ENCODE results near the gene PLAGL2. TPM values are rescaled to one million over a fixed set of nuclear protein-coding genes. Genes with fewer than 3 reads are reported as not detected.

PLAGL2 gene
- total and polyA plus RNA-seq, 10 donors: 2.2 to 16.6 (median 12.1) TPM

- TF ChIP-seq POLR2AphosphoS5 (IDR thresholded peaks at IDR 0.05) (no peak), CTCF (IDR thresholded peaks at IDR 0.05 in 8 of 11, conservative IDR thresholded peaks at IDR 0.05 in 3 of 11) (no peak), POLR2A (IDR thresholded peaks at IDR 0.05) (no peak)
- Histone ChIP-seq H3K4me3 (no peak overlapping the region), H3K4me1 (peaks cover 0 to 5% (median 0%) of the 10 kb centered on the region in 6 donors), H3K36me3 (peaks cover 0 to 100% (median 55%) of the 10 kb centered on the region in 6 donors), H3K27ac (peak overlapping the region in 3 of 8 donors; percentile 10 to 47 (median 19)), H3K27me3 (replicated peaks in 1 of 7) (no peaks in the 10 kb centered on the region), H3K9me3 (no peaks in the 10 kb centered on the region)
- DNase-seq: no peak
- 85 to 93% (median 91%) methylated on average over 13 of the region's 13 CpGs for WGBS, 5 donors
- intact Hi-C loops (cut with DNase I; ENCODE audit: low total_unique reads): no loop called here
These were observed 8.9 kb upstream of the PLAGL2 start for GRCh38 chr20:32216179-32217142.

DNA sequence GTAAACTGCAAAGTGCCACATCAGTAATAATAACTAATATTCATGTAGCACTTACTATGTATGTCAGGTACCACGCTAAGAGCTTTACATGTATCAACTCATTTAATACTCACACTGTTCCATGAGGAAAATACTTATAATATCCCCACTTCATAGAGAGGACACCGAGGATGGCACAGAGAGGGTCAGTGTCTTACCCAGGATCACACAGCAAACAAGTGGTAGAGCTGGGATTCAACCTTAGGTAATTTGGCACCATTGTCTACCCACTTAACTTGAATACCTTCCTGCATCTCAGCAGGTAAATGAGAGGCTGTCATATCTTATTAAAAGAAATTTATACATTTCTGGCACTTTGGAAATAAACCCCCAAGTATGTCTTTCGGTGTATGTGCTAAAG, 8.2 kb upstream of the PLAGL2 start:
- intact Hi-C loops (cut with DNase I; ENCODE audit: low total_unique reads): no loop called here
- peaks cover 0 to 100% (median 55%) of the 10 kb centered on the region in 6 donors for H3K36me3 ChIP-seq
- H3K4me3 ChIP-seq: no peak overlapping the region
- no peak for TF ChIP-seq CTCF (IDR thresholded peaks at IDR 0.05 in 8 of 11, conservative IDR thresholded peaks at IDR 0.05 in 3 of 11)
- TF ChIP-seq POLR2AphosphoS5 (IDR thresholded peaks at IDR 0.05): no peak
- no peak for TF ChIP-seq POLR2A (IDR thresholded peaks at IDR 0.05)
- 92 to 99% (median 97%) methylated on average over 3 of the region's 3 CpGs for WGBS, 5 donors
- no peaks in the 10 kb centered on the region for H3K27me3 ChIP-seq (replicated peaks in 1 of 7)
- H3K4me1 ChIP-seq: peaks cover 0 to 8% (median under 1%) of the 10 kb centered on the region in 6 donors
- DNase-seq: no peak
- no peaks in the 10 kb centered on the region for H3K9me3 ChIP-seq
- peak overlapping the region in 3 of 8 donors; percentile 10 to 47 (median 19) for H3K27ac ChIP-seq

GRCh38 chr20:32215147-32215546, 7.6 kb upstream of the PLAGL2 start:
- no peak for DNase-seq
- H3K27ac ChIP-seq: no peak overlapping the region
- H3K4me3 ChIP-seq: no peak overlapping the region
- 84 to 91% (median 86%) methylated on average over 7 to 8 of the region's 8 CpGs for WGBS, 5 donors
- peaks cover 0 to 100% (median 52%) of the 10 kb centered on the region in 6 donors for H3K36me3 ChIP-seq
- intact Hi-C loops (cut with DNase I; ENCODE audit: low total_unique reads): no loop called here
- peaks cover 0 to 13% (median 1%) of the 10 kb centered on the region in 6 donors for H3K4me1 ChIP-seq
- H3K9me3 ChIP-seq: no peaks in the 10 kb centered on the region
- H3K27me3 ChIP-seq (replicated peaks in 1 of 7): no peaks in the 10 kb centered on the region
- TF ChIP-seq CTCF (IDR thresholded peaks at IDR 0.05 in 8 of 11, conservative IDR thresholded peaks at IDR 0.05 in 3 of 11) (no peak), POLR2AphosphoS5 (IDR thresholded peaks at IDR 0.05) (no peak), POLR2A (IDR thresholded peaks at IDR 0.05) (no peak)

DNA sequence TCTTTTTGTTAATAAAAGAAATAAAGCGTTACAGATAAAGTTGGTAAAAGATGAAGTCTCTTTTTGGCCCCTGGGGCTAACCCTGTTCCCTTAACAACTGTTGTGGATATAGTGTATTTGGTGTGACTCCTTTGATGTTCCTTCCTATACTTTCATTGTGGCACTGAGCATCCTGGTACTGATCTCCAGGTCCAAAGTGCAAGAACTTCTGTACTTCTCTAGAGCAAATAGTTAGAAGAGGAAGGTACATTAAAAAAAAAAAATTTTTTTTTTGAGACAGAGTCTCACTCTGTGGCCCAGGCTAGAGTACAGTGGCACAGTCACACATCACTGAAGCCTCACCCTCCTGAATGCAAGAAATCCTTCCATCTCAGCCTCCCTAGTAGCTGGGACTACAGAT, 6.3 kb upstream of the PLAGL2 start:
- TF ChIP-seq POLR2A (IDR thresholded peaks at IDR 0.05) (no peak), POLR2AphosphoS5 (IDR thresholded peaks at IDR 0.05) (no peak), CTCF (IDR thresholded peaks at IDR 0.05 in 8 of 11, conservative IDR thresholded peaks at IDR 0.05 in 3 of 11) (no peak)
- Histone ChIP-seq H3K27me3 (replicated peaks in 1 of 7) (no peaks in the 10 kb centered on the region), H3K27ac (no peak overlapping the region), H3K9me3 (no peaks in the 10 kb centered on the region), H3K36me3 (peaks cover 0 to 94% (median 49%) of the 10 kb centered on the region in 6 donors), H3K4me1 (peaks cover 4 to 25% (median 10%) of the 10 kb centered on the region in 6 donors), H3K4me3 (no peak overlapping the region)
- 93 to 100% (median 96%) methylated on average over 1 of the region's 1 CpG for WGBS, 5 donors
- intact Hi-C loops (cut with DNase I; ENCODE audit: low total_unique reads): no loop called here
- DNase-seq: no peak
